GM12878 (cell line): Measurements from ENCODE around the gene BBX. TPM values are rescaled to one million over a fixed set of nuclear protein-coding genes. Genes with fewer than 3 reads are reported as not detected.

ENCODE experiments used
- CBX5 ChIP-seq: sonication (generic); IDR thresholded peaks from 2 replicates; pipeline ENCODE4 v1.6.1; 2016; ENCODE audit warnings: low read depth, moderate library complexity, mild to moderate bottlenecking, inconsistent platforms
- DPF2 ChIP-seq: fragments of 450-650 bp; IDR thresholded peaks from 2 replicates; pipeline ENCODE4 v1.6.1; 2017; ENCODE audit warnings: mild to moderate bottlenecking
- HCFC1 ChIP-seq: fragments of 150-350 bp; IDR thresholded peaks from 2 replicates; pipeline ENCODE4 v1.6.1; 2014; ENCODE audit warnings: low read length
- JUND ChIP-seq: IDR thresholded peaks from 2 replicates; pipeline ENCODE4 v1.6.1; 2012; ENCODE audit warnings: low read depth, mild to moderate bottlenecking, low read length, improper control_type of control experiment, moderate library complexity
- NFYA ChIP-seq: IDR thresholded peaks from 2 replicates; pipeline ENCODE4 v1.6.1; 2011; ENCODE audit warnings: low read depth, mild to moderate bottlenecking, low read length, improper control_type of control experiment, borderline replicate concordance
- NFYB ChIP-seq: IDR thresholded peaks from 2 replicates; pipeline ENCODE4 v1.6.1; 2011; ENCODE audit warnings: low read depth, mild to moderate bottlenecking, low read length, improper control_type of control experiment, moderate library complexity; ENCODE audit not compliant: insufficient read depth
- POLR2A ChIP-seq: IDR thresholded peaks from 2 replicates; pipeline ENCODE4 v1.6.1; 2011; ENCODE audit warnings: low read depth, mild to moderate bottlenecking, low read length
- POU2F2 ChIP-seq: IDR thresholded peaks from 3 replicates; pipeline ENCODE4 v1.6.1; 2011; ENCODE audit warnings: low read depth, mild to moderate bottlenecking, low read length, borderline replicate concordance
- RAD51 ChIP-seq: fragments of 450-650 bp; IDR thresholded peaks from 2 replicates; pipeline ENCODE4 v1.6.1; 2016; ENCODE audit warnings: moderate library complexity, mild to moderate bottlenecking, inconsistent platforms
- RCOR1 ChIP-seq: conservative IDR thresholded peaks from 2 replicates; pipeline ENCODE4 v1.6.1; 2012; ENCODE audit warnings: low read depth, low read length, improper control_type of control experiment
- SMARCA5 ChIP-seq: fragments of 450-650 bp; IDR thresholded peaks from 2 replicates; pipeline ENCODE4 v1.6.1; 2017; ENCODE audit warnings: mild to moderate bottlenecking
- SP1 ChIP-seq: IDR thresholded peaks from one replicate; pipeline ENCODE4 v1.6.1; 2011; ENCODE audit warnings: low read depth, low read length
- SREBF2 ChIP-seq: IDR thresholded peaks from 2 replicates; pipeline ENCODE4 v1.6.1; 2012; ENCODE audit warnings: mild to moderate bottlenecking, low read length
- TARDBP ChIP-seq: IDR thresholded peaks from 2 replicates; pipeline ENCODE4 v1.6.1; 2016; ENCODE audit warnings: borderline replicate concordance
- ZNF207 ChIP-seq: fragments of 450-650 bp; IDR thresholded peaks from 2 replicates; pipeline ENCODE4 v1.6.1; 2014; ENCODE audit warnings: antibody characterized with exemption, mild to moderate bottlenecking, borderline replicate concordance
- polyA plus RNA-seq, 11 experiments: library from polyadenylated mRNA; depleted of rRNA in 4 of 11; unstranded in 6 of 11; stranded (reverse) in 5 of 11; fragments of >200 nt; fragmentation: Nextera tagmentation in 4 of 11; fragmentation: Illumina TruSeq in 1 of 11; extraction: Ambion mirVana in 4 of 11; extraction: Trizol in 1 of 11; gene quantifications; 1 replicate in 1 of 11; 2 replicates in 10 of 11; pipeline versions ENCODE4 v1.2.1 to v1.2.3, GENCODE V29; 2011 to 2016; ENCODE audit warnings: inconsistent platforms in 2 of 11, missing spikeins in 2 of 11, low read depth in 1 of 11
- total RNA-seq, 4 experiments: library from RNA; depleted of rRNA in 3 of 4; stranded (reverse); fragments of >200 nt in 3 of 4; fragmentation: Illumina TruSeq in 1 of 4; extraction: Trizol in 1 of 4; gene quantifications; 2 replicates each; pipeline versions ENCODE4 v1.2.1 to v1.2.3, GENCODE V29; 2013 to 2021
- TF ChIP-seq, protein P1 (sequence below): fragments of 450-650 bp; IDR thresholded peaks from 2 replicates; pipeline ENCODE4 v1.6.1; 2014; ENCODE audit warnings: mild to moderate bottlenecking
- TF ChIP-seq, protein P2 (sequence below): fragments of 450-650 bp; IDR thresholded peaks from 2 replicates; pipeline ENCODE4 v1.6.1; 2016; ENCODE audit warnings: mild to moderate bottlenecking
- TF ChIP-seq, protein P3 (sequence below): fragments of 450-650 bp; IDR thresholded peaks from 2 replicates; pipeline ENCODE4 v1.6.1; 2016; ENCODE audit warnings: mild to moderate bottlenecking
- TF ChIP-seq, protein P4 (sequence below): fragments of 450-650 bp; IDR thresholded peaks from 2 replicates; pipeline ENCODE4 v1.6.1; 2018; ENCODE audit warnings: borderline replicate concordance, mild to moderate bottlenecking; ENCODE audit not compliant: partially characterized antibody
- TF ChIP-seq, protein P5 (sequence below): fragments of 450-650 bp; IDR thresholded peaks from 2 replicates; pipeline ENCODE4 v1.6.1; 2017; ENCODE audit warnings: low read depth, mild to moderate bottlenecking, moderate library complexity

Gene BBX
- total and polyA plus RNA-seq, 10 of the 15 experiments (the other 5 are each of a cell fraction or from before 2014, with no cell fraction given): 13.3 to 38.5 (median 32.0) TPM

DNA sequence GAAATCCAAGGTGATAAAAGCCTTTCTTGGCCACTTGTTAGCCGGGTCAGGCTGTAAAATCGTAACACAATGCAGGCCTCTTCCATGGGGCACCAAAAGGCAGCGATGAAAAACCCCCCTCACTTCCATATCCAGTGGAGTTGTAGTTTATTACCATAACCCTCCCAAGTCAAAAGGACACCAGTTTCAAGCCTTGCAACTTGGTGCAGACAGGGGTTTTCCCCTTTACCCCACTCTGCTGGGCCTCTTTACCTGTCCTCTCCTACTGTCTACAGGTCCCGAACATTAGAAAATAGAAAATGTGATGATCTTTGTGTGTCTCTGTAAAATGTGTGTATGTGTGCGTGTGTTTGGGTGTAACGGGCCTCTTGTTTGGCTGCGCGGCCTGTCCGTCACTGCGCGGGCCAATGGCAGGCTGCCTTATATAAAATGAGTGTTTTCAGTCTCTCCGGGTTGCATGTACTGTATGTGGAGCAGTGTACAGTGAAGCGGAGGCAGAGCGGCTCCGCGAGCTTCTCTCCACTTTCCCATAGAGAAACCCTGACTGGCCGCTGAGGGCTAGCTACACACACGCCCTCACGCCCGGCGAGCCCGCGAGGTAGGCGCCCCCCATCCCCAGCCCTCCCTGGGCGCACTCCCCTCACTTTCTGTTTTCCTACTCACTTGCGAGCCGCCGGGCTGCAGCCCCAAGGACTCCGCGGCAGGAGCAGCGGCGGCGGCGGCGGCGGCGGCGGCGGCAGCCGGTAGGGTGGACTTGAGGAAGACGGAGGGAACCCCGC lies at the start of gene BBX (continued):
- peak; percentile 65; the same call in 1 of the 2 replicates for TF ChIP-seq NFYA
- peak; percentile 53; the same call in 1 of the 2 replicates for TF ChIP-seq CBX5
- peak; percentile 98 for TF ChIP-seq DPF2
- no peak for TF ChIP-seq JUND
- no peak; the same call in 1 of the 2 replicates for TF ChIP-seq ZNF207
- TF ChIP-seq POU2F2: peak; percentile 62; the same call in 2 of the 3 replicates
- TF ChIP-seq, protein P1, sequence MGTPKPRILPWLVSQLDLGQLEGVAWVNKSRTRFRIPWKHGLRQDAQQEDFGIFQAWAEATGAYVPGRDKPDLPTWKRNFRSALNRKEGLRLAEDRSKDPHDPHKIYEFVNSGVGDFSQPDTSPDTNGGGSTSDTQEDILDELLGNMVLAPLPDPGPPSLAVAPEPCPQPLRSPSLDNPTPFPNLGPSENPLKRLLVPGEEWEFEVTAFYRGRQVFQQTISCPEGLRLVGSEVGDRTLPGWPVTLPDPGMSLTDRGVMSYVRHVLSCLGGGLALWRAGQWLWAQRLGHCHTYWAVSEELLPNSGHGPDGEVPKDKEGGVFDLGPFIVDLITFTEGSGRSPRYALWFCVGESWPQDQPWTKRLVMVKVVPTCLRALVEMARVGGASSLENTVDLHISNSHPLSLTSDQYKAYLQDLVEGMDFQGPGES: peak; percentile 85
- TF ChIP-seq SMARCA5: no peak
- TF ChIP-seq SP1: peak; percentile 99
- TF ChIP-seq, protein P2, sequence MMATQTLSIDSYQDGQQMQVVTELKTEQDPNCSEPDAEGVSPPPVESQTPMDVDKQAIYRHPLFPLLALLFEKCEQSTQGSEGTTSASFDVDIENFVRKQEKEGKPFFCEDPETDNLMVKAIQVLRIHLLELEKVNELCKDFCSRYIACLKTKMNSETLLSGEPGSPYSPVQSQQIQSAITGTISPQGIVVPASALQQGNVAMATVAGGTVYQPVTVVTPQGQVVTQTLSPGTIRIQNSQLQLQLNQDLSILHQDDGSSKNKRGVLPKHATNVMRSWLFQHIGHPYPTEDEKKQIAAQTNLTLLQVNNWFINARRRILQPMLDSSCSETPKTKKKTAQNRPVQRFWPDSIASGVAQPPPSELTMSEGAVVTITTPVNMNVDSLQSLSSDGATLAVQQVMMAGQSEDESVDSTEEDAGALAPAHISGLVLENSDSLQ: peak; percentile 100
- TF ChIP-seq HCFC1: peak; percentile 23; the same call in 1 of the 2 replicates
- TF ChIP-seq, protein P3, sequence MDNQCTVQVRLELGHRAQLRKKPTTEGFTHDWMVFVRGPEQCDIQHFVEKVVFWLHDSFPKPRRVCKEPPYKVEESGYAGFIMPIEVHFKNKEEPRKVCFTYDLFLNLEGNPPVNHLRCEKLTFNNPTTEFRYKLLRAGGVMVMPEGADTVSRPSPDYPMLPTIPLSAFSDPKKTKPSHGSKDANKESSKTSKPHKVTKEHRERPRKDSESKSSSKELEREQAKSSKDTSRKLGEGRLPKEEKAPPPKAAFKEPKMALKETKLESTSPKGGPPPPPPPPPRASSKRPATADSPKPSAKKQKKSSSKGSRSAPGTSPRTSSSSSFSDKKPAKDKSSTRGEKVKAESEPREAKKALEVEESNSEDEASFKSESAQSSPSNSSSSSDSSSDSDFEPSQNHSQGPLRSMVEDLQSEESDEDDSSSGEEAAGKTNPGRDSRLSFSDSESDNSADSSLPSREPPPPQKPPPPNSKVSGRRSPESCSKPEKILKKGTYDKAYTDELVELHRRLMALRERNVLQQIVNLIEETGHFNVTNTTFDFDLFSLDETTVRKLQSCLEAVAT: peak; percentile 90
- no peak for TF ChIP-seq RAD51
- TF ChIP-seq, protein P4, sequence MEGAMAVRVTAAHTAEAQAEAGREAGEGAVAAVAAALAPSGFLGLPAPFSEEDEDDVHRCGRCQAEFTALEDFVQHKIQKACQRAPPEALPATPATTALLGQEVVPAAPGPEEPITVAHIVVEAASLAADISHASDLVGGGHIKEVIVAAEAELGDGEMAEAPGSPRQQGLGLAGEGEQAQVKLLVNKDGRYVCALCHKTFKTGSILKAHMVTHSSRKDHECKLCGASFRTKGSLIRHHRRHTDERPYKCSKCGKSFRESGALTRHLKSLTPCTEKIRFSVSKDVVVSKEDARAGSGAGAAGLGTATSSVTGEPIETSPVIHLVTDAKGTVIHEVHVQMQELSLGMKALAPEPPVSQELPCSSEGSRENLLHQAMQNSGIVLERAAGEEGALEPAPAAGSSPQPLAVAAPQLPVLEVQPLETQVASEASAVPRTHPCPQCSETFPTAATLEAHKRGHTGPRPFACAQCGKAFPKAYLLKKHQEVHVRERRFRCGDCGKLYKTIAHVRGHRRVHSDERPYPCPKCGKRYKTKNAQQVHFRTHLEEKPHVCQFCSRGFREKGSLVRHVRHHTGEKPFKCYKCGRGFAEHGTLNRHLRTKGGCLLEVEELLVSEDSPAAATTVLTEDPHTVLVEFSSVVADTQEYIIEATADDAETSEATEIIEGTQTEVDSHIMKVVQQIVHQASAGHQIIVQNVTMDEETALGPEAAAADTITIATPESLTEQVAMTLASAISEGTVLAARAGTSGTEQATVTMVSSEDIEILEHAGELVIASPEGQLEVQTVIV: peak; percentile 27
- 0 out of 2 replicates have a peak, but pooled peaks have one; percentile 14 for TF ChIP-seq TARDBP
- peak; percentile 83 for TF ChIP-seq SREBF2
- peak; percentile 75 for TF ChIP-seq POLR2A
- TF ChIP-seq RCOR1: no peak
- TF ChIP-seq, protein P5, sequence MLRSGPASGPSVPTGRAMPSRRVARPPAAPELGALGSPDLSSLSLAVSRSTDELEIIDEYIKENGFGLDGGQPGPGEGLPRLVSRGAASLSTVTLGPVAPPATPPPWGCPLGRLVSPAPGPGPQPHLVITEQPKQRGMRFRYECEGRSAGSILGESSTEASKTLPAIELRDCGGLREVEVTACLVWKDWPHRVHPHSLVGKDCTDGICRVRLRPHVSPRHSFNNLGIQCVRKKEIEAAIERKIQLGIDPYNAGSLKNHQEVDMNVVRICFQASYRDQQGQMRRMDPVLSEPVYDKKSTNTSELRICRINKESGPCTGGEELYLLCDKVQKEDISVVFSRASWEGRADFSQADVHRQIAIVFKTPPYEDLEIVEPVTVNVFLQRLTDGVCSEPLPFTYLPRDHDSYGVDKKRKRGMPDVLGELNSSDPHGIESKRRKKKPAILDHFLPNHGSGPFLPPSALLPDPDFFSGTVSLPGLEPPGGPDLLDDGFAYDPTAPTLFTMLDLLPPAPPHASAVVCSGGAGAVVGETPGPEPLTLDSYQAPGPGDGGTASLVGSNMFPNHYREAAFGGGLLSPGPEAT: 0 out of 2 replicates have a peak, but pooled peaks have one; percentile 47
- TF ChIP-seq NFYB: peak; percentile 90
